ENCODE results near the gene CC2D2A.

- TF ChIP-seq CTCF (IDR thresholded peaks at IDR 0.05) (no peak), POLR2AphosphoS5 (IDR thresholded peaks at IDR 0.05) (no peak), POLR2A (IDR thresholded peaks at IDR 0.05) (no peak)
Measured at GRCh38 chr4:15586066-15586465, 116.4 kb downstream of the CC2D2A start.

Measured in transverse colon (tissue), 4 donors.